ENCODE results near the gene VPS39.
A peak's percentile ranks its signal among the peaks of the same experiment; 100 is the strongest.

The VPS39 gene

DNA sequence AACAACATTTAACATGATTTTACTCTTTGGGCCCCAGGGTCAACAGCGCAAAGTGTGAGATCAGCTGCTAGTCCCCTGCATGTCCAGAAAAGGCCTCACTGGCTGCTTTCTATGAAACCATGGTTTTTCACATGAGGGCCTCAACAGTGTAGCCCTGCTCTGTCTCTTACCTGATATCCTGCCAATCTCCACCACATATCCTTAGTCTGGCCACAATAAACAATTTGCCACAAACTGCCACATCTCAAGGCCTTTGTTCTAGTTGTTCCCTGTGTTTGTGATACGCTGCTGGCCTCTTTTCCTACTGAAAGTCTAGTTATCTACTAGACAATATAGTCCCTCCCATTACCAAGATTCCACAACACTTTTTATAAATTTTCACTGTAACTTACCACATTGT, 17.7 kb downstream of the VPS39 start:
- DNase-seq (no peak), ATAC-seq (ENCODE audit: insufficient read depth, low read depth) (peak; percentile 70)
- no peaks in the 10 kb centered on the region for H4K20me1 ChIP-seq (ENCODE audit: insufficient read depth, low read length)
- H3K4me3 ChIP-seq (ENCODE audit: low read depth in 1 of 2, low read length in 2 of 2), result no peak overlapping the region
- no peak overlapping the region for H3K27ac ChIP-seq (ENCODE audit: low read length)
- H2AFZ ChIP-seq (ENCODE audit: low read depth, low read length), result no peak overlapping the region
- peaks cover 4% of the 10 kb centered on the region; the same call in 1 of the 2 replicates for H3K79me2 ChIP-seq (ENCODE audit: insufficient read depth, low read length)
- no peaks in the 10 kb centered on the region for H3K9me3 ChIP-seq (ENCODE audit: insufficient read depth, low read length, severe bottlenecking)
- no peaks in the 10 kb centered on the region for H3K27me3 ChIP-seq (ENCODE audit: insufficient read depth, low read length, poor library complexity)
- H3K4me1 ChIP-seq (ENCODE audit: insufficient read depth, low read length), result no peaks in the 10 kb centered on the region; the same call in 1 of the 2 replicates
- no peak overlapping the region for H3K4me2 ChIP-seq (ENCODE audit: insufficient read depth, low read length)
- no peak for TF ChIP-seq EZH2 (IDR thresholded peaks at IDR 0.05; ENCODE audit: borderline replicate concordance, low read depth, low read length, severe bottlenecking)
- TF ChIP-seq, protein P1, sequence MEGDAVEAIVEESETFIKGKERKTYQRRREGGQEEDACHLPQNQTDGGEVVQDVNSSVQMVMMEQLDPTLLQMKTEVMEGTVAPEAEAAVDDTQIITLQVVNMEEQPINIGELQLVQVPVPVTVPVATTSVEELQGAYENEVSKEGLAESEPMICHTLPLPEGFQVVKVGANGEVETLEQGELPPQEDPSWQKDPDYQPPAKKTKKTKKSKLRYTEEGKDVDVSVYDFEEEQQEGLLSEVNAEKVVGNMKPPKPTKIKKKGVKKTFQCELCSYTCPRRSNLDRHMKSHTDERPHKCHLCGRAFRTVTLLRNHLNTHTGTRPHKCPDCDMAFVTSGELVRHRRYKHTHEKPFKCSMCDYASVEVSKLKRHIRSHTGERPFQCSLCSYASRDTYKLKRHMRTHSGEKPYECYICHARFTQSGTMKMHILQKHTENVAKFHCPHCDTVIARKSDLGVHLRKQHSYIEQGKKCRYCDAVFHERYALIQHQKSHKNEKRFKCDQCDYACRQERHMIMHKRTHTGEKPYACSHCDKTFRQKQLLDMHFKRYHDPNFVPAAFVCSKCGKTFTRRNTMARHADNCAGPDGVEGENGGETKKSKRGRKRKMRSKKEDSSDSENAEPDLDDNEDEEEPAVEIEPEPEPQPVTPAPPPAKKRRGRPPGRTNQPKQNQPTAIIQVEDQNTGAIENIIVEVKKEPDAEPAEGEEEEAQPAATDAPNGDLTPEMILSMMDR (IDR thresholded peaks at IDR 0.05; ENCODE audit: borderline replicate concordance, extremely low read depth, low read length, poor library complexity, severe bottlenecking), result no peak
- H3K9ac ChIP-seq (ENCODE audit: low read depth, low read length), result no peak overlapping the region
- peaks cover 48% of the 10 kb centered on the region for H3K36me3 ChIP-seq (ENCODE audit: insufficient read depth, low read length)

DNA sequence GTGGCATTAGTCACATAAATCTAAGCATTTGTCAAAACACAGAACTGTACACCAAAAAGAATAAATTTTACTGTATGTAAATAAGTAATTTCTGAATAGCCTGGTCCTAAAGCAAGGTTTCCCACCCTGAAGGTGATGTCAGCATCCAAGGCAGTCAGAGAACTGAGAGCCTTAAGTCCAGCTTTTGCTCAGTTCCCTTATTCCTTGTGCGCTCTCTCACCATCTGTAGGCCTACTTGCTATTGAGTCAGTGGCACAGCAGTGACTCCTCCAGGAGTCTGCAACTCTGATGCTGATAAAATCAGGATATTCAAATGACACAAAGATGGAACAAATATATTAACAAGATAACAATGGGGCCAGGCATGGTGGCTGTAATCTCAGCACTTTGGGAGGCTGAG, 22.3 kb downstream of the VPS39 start:
- H3K4me3 ChIP-seq (ENCODE audit: low read depth in 1 of 2, low read length in 2 of 2), result no peak overlapping the region
- peaks cover 72% of the 10 kb centered on the region for H3K36me3 ChIP-seq (ENCODE audit: insufficient read depth, low read length)
- no peaks in the 10 kb centered on the region for H3K27me3 ChIP-seq (ENCODE audit: insufficient read depth, low read length, poor library complexity)
- DNase-seq, result no peak
- H2AFZ ChIP-seq (ENCODE audit: low read depth, low read length), result no peak overlapping the region
- H3K27ac ChIP-seq (ENCODE audit: low read length), result no peak overlapping the region
- ATAC-seq (ENCODE audit: insufficient read depth, low read depth), result no peak
- no peaks in the 10 kb centered on the region; the same call in 1 of the 2 replicates for H3K4me1 ChIP-seq (ENCODE audit: insufficient read depth, low read length)
- no peaks in the 10 kb centered on the region for H4K20me1 ChIP-seq (ENCODE audit: insufficient read depth, low read length)
- no peaks in the 10 kb centered on the region for H3K79me2 ChIP-seq (ENCODE audit: insufficient read depth, low read length)
- H3K4me2 ChIP-seq (ENCODE audit: insufficient read depth, low read length), result no peak overlapping the region
- H3K9ac ChIP-seq (ENCODE audit: low read depth, low read length), result no peak overlapping the region
- no peaks in the 10 kb centered on the region for H3K9me3 ChIP-seq (ENCODE audit: insufficient read depth, low read length, severe bottlenecking)
- TF ChIP-seq, protein P1 (IDR thresholded peaks at IDR 0.05; ENCODE audit: borderline replicate concordance, extremely low read depth, low read length, poor library complexity, severe bottlenecking), result no peak
- no peak for TF ChIP-seq EZH2 (IDR thresholded peaks at IDR 0.05; ENCODE audit: borderline replicate concordance, low read depth, low read length, severe bottlenecking)

DNA sequence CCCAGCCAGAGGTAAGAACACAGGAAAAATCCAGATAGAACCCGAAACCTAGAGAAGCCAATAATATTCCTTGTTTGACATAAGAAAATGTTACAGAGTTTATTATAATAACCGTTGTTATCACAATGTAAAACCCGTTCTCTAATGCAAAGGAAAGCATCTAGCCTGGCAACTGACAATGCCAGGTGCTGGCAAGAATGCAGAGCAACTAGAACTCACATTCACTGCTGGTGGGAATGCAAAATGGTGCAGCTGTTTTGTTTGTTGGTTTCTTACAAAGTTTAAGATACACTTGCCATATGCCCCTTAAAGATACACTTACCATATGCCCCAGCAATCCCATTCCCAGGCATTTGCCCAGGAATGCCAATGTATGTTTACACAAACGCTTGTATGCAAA, 23.4 kb downstream of the VPS39 start:
- no peaks in the 10 kb centered on the region for H3K9me3 ChIP-seq (ENCODE audit: insufficient read depth, low read length, severe bottlenecking)
- no peak overlapping the region for H3K9ac ChIP-seq (ENCODE audit: low read depth, low read length)
- no peaks in the 10 kb centered on the region for H4K20me1 ChIP-seq (ENCODE audit: insufficient read depth, low read length)
- H3K4me1 ChIP-seq (ENCODE audit: insufficient read depth, low read length), result no peaks in the 10 kb centered on the region
- ATAC-seq (ENCODE audit: insufficient read depth, low read depth) (no peak), DNase-seq (no peak)
- H3K27ac ChIP-seq (ENCODE audit: low read length), result no peak overlapping the region
- no peak overlapping the region for H3K4me3 ChIP-seq (ENCODE audit: low read depth in 1 of 2, low read length in 2 of 2)
- H2AFZ ChIP-seq (ENCODE audit: low read depth, low read length), result no peak overlapping the region
- TF ChIP-seq EZH2 (IDR thresholded peaks at IDR 0.05; ENCODE audit: borderline replicate concordance, low read depth, low read length, severe bottlenecking), result no peak
- TF ChIP-seq, protein P1 (IDR thresholded peaks at IDR 0.05; ENCODE audit: borderline replicate concordance, extremely low read depth, low read length, poor library complexity, severe bottlenecking), result no peak
- peaks cover 68% of the 10 kb centered on the region for H3K36me3 ChIP-seq (ENCODE audit: insufficient read depth, low read length)
- no peaks in the 10 kb centered on the region for H3K79me2 ChIP-seq (ENCODE audit: insufficient read depth, low read length)
- no peaks in the 10 kb centered on the region for H3K27me3 ChIP-seq (ENCODE audit: insufficient read depth, low read length, poor library complexity)
- H3K4me2 ChIP-seq (ENCODE audit: insufficient read depth, low read length), result no peak overlapping the region

DNA sequence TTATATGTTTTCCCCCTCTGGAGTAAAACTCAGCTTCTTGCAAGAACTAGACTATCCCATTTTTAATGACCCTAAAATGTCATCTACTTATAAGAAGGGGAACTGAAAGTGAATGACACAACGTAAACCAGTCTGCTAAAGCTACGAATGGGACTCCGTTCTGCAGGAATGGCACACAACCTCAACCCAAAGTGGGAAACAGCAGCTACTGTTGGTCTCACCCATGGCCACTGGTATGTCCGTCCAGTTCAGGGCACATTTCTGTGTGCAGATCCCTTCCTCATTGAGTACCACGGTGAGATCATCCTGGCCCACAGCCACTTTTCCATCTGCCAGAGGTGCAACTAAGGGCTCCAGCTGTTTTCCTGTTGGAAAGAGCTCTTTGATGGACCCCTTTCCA, 23.8 kb downstream of the VPS39 start:
- H4K20me1 ChIP-seq (ENCODE audit: insufficient read depth, low read length), result no peaks in the 10 kb centered on the region
- no peak for TF ChIP-seq EZH2 (IDR thresholded peaks at IDR 0.05; ENCODE audit: borderline replicate concordance, low read depth, low read length, severe bottlenecking)
- TF ChIP-seq, protein P1 (IDR thresholded peaks at IDR 0.05; ENCODE audit: borderline replicate concordance, extremely low read depth, low read length, poor library complexity, severe bottlenecking), result no peak
- peaks cover 70% of the 10 kb centered on the region for H3K36me3 ChIP-seq (ENCODE audit: insufficient read depth, low read length)
- H3K4me1 ChIP-seq (ENCODE audit: insufficient read depth, low read length), result no peaks in the 10 kb centered on the region
- H3K27ac ChIP-seq (ENCODE audit: low read length), result no peak overlapping the region
- H3K9me3 ChIP-seq (ENCODE audit: insufficient read depth, low read length, severe bottlenecking), result no peaks in the 10 kb centered on the region
- H3K27me3 ChIP-seq (ENCODE audit: insufficient read depth, low read length, poor library complexity), result no peaks in the 10 kb centered on the region
- H3K79me2 ChIP-seq (ENCODE audit: insufficient read depth, low read length), result no peaks in the 10 kb centered on the region
- H3K9ac ChIP-seq (ENCODE audit: low read depth, low read length), result no peak overlapping the region
- ATAC-seq (ENCODE audit: insufficient read depth, low read depth) (no peak), DNase-seq (no peak)
- no peak overlapping the region for H3K4me3 ChIP-seq (ENCODE audit: low read depth in 1 of 2, low read length in 2 of 2)
- H3K4me2 ChIP-seq (ENCODE audit: insufficient read depth, low read length), result no peak overlapping the region
- no peak overlapping the region for H2AFZ ChIP-seq (ENCODE audit: low read depth, low read length)

Measured in DND-41 (cell line).